Vagina (tissue), 2 donors: ENCODE measurements around the gene NOSTRIN. TPM values are rescaled to one million over a fixed set of nuclear protein-coding genes. Genes with fewer than 3 reads are reported as not detected.

Experiments used
- DNase-seq, 2 donors: peaks; one replicate each; pipeline ENCODE4 v3.0.0-alpha.2; 2017; ENCODE audit errors: extremely low spot score in 2 of 2
- H3K27ac ChIP-seq: fragments of 200-600 bp; sonication (generic); one replicate; pipeline ENCODE4 v1.5.1; 2019
- H3K27me3 ChIP-seq: fragments of 200-600 bp; sonication (generic); one replicate; pipeline ENCODE4 v1.5.1; 2019
- H3K36me3 ChIP-seq, 2 donors: fragments of 200-600 bp; sonication (generic); one replicate each; pipeline ENCODE4 v1.5.1; 2017 to 2019
- H3K4me1 ChIP-seq: fragments of 200-600 bp; sonication (generic); one replicate; pipeline ENCODE4 v1.5.1; 2019
- H3K4me3 ChIP-seq, 2 donors: fragments of 200-600 bp; sonication (generic); 1 replicate in 1 of 2; 2 replicates in 1 of 2; pipeline ENCODE4 v1.5.1; 2016 to 2019
- H3K9me3 ChIP-seq: fragments of 200-600 bp; sonication (generic); one replicate; pipeline ENCODE4 v1.5.1; 2019
- CTCF ChIP-seq, 3 experiments: fragments of 450-650 bp in 2 of 3; fragments of 200-600 bp in 1 of 3; sonication (generic) in 1 of 3; IDR thresholded peaks; one replicate each; pipeline ENCODE4 v1.5.1; 2017 to 2019; ENCODE audit warnings: antibody characterized with exemption in 3 of 3, mild to moderate bottlenecking in 2 of 3, moderate library complexity in 2 of 3
- POLR2A ChIP-seq, 2 donors: fragments of 450-650 bp; IDR thresholded peaks; one replicate each; pipeline ENCODE4 v1.6.1; 2017; ENCODE audit warnings: antibody characterized with exemption in 2 of 2, mild to moderate bottlenecking in 2 of 2, moderate library complexity in 2 of 2
- POLR2AphosphoS5 ChIP-seq, 2 donors: sonication (generic); formaldehyde crosslinking; IDR thresholded peaks; one replicate each; pipeline ENCODE4 v1.9.0; 2017; ENCODE audit warnings: antibody characterized with exemption in 2 of 2, mild to moderate bottlenecking in 2 of 2, low read depth in 1 of 2; ENCODE audit not compliant: insufficient read depth in 1 of 2
- intact Hi-C: fragments of 100-400 bp; cut with DNase I; formaldehyde crosslinking; loops from one replicate; pipeline ENCODE4 v1.15.1; 2023
- total RNA-seq: library from RNA; depleted of rRNA; stranded (reverse); fragments of >200 nt; gene quantifications from one replicate; pipeline ENCODE4 v1.2.3, GENCODE V29; 2016

NOSTRIN gene
- total RNA-seq, 1 donor from 2014 or later: 30.0 TPM

DNA sequence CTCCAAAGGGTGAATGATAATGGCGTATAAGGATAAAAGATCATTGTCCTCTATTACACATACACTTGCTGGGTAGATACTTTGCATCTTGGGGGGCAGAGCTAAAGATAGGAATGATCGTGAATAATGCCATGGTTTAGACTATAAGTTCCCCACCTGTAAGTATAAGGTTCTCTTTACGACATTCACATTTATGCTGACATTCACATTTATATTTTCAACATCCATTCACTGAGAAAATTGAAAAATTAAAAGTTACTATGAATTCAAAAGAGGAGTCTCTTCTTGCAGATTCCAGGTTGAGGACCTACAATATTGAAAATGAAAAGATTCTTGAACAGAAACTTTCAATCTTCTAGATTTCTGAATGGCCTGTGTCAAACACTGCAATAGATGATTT is 89.9 kb downstream of the NOSTRIN start:
- H3K27me3 ChIP-seq: no peaks in the 10 kb centered on the region
- intact Hi-C loops: no loop called here
- no peak overlapping the region for H3K27ac ChIP-seq
- no peak for TF ChIP-seq CTCF (IDR thresholded peaks at IDR 0.05)
- TF ChIP-seq POLR2AphosphoS5 (IDR thresholded peaks at IDR 0.05; ENCODE audit: insufficient read depth in 1 of 2, low read depth in 1 of 2): no peak
- TF ChIP-seq POLR2A (IDR thresholded peaks at IDR 0.05): no peak
- H3K9me3 ChIP-seq: no peaks in the 10 kb centered on the region
- no peak overlapping the region for H3K4me3 ChIP-seq
- no peaks in the 10 kb centered on the region for H3K36me3 ChIP-seq
- H3K4me1 ChIP-seq: peaks cover 12% of the 10 kb centered on the region
- DNase-seq: no peak

DNA sequence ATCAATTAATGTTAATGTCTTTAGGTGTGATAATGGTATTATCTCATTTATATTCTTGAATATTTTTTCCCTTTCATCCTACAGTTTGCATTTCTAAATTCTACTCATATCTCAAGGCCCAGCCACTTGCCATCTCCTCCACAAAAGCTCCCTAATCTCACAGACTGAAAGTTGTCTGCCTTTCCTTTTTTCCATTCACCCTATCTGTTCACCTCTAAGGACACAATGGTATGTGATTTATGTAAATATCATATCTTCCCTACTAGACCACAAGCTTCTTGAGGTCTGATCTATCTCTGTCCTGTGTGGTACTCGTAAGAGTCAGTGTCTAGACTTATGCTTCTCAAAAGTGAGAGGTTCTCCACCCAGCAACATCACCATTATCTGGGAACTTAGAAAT is 91.7 kb downstream of the NOSTRIN start:
- Histone ChIP-seq H3K27me3 (no peaks in the 10 kb centered on the region), H3K4me3 (no peak overlapping the region), H3K9me3 (no peaks in the 10 kb centered on the region), H3K4me1 (peaks cover 12% of the 10 kb centered on the region), H3K27ac (no peak overlapping the region), H3K36me3 (no peaks in the 10 kb centered on the region)
- intact Hi-C loops: no loop called here
- TF ChIP-seq POLR2AphosphoS5 (IDR thresholded peaks at IDR 0.05; ENCODE audit: insufficient read depth in 1 of 2, low read depth in 1 of 2): no peak
- TF ChIP-seq CTCF (IDR thresholded peaks at IDR 0.05): no peak
- TF ChIP-seq POLR2A (IDR thresholded peaks at IDR 0.05): no peak
- no peak for DNase-seq

DNA sequence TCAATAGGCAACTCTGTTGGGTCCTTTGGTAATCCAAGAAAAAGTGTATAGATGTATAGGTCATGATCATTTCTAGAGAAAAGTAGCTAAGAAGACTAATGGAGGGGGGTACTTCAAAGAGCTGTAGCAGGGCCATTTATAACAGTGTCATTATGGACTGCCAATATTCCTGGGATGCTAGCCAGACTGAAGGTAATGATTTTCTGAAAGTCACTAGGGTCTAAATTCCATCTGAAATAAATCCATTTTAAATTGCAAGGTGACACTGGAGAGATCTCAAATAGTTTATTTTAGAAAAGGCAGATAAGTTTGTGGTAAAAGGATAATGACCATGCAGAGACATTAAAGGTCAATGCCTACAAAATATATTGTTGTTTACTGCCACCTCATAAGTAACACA is 92.3 kb downstream of the NOSTRIN start:
- intact Hi-C loops: no loop called here
- no peak overlapping the region for H3K27ac ChIP-seq
- H3K36me3 ChIP-seq: no peaks in the 10 kb centered on the region
- DNase-seq: no peak
- no peaks in the 10 kb centered on the region for H3K9me3 ChIP-seq
- no peaks in the 10 kb centered on the region for H3K27me3 ChIP-seq
- TF ChIP-seq POLR2AphosphoS5 (IDR thresholded peaks at IDR 0.05; ENCODE audit: insufficient read depth in 1 of 2, low read depth in 1 of 2): no peak
- no peak for TF ChIP-seq POLR2A (IDR thresholded peaks at IDR 0.05)
- TF ChIP-seq CTCF (IDR thresholded peaks at IDR 0.05): no peak
- peaks cover 11% of the 10 kb centered on the region for H3K4me1 ChIP-seq
- H3K4me3 ChIP-seq: no peak overlapping the region

DNA sequence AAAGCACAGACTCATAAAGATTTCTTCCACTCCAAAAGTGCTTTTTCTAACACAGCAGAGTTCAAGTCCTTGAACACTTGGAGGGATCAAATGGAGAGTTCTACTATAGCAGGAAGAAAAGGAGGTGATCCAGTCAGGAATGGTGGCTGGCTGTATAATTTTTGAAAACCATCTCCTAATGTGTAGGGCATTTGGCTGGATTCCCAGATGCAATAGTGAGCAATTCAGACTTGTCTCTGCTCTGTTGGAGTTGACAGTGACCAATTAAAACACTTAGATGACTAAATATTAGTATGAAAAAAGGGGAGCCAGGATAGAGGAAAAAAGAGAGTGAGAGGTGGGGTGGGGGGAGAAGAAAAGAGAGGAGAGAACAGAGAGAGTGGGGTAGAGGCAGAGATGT is 93.3 kb downstream of the NOSTRIN start:
- TF ChIP-seq POLR2AphosphoS5 (IDR thresholded peaks at IDR 0.05; ENCODE audit: insufficient read depth in 1 of 2, low read depth in 1 of 2): no peak
- TF ChIP-seq CTCF (IDR thresholded peaks at IDR 0.05): no peak
- no peak for TF ChIP-seq POLR2A (IDR thresholded peaks at IDR 0.05)
- no peak overlapping the region for H3K4me3 ChIP-seq
- peaks cover under 1% of the 10 kb centered on the region for H3K4me1 ChIP-seq
- H3K9me3 ChIP-seq: no peaks in the 10 kb centered on the region
- no peaks in the 10 kb centered on the region for H3K27me3 ChIP-seq
- no peak for DNase-seq
- no peaks in the 10 kb centered on the region for H3K36me3 ChIP-seq
- intact Hi-C loops: no loop called here
- H3K27ac ChIP-seq: no peak overlapping the region

DNA sequence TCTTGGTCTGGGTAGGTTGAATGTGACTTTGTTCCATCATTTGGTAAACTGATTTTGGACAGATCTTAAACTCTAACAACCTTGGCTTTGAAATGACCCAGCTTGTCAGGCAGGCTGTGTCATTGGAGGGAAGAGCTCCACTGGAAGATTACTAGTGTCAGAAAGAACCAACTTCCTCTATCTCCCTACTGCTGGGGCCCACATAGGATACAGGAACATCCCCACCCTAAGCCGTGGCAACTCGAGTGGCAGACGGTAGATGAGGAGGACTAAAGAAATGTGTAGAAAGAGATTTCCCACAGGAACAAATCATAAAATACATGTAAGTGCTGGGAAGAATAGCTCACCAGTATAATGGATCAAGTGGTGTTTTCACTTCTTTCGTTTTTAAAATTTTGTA is 94.3 kb downstream of the NOSTRIN start:
- H3K4me1 ChIP-seq: no peaks in the 10 kb centered on the region
- no peak overlapping the region for H3K27ac ChIP-seq
- TF ChIP-seq CTCF (IDR thresholded peaks at IDR 0.05) (no peak), POLR2AphosphoS5 (IDR thresholded peaks at IDR 0.05; ENCODE audit: insufficient read depth in 1 of 2, low read depth in 1 of 2) (no peak), POLR2A (IDR thresholded peaks at IDR 0.05) (no peak)
- no peaks in the 10 kb centered on the region for H3K36me3 ChIP-seq
- intact Hi-C loops: no loop called here
- DNase-seq: no peak
- no peaks in the 10 kb centered on the region for H3K9me3 ChIP-seq
- H3K4me3 ChIP-seq: no peak overlapping the region
- no peaks in the 10 kb centered on the region for H3K27me3 ChIP-seq
